HFF-Myc (cell line): Measurements from ENCODE around the gene NEDD9.
A peak's percentile ranks its signal among the peaks of the same experiment; 100 is the strongest.

ENCODE experiments used
- DNase-seq: peaks from one replicate; pipeline ENCODE4 v3.0.0-alpha.2; 2011; ENCODE audit warnings: low read depth; ENCODE audit errors: extremely low read depth
- H3K4me3 ChIP-seq: replicated peaks from 2 replicates; pipeline ENCODE4 v1.5.1; 2011; ENCODE audit warnings: low read depth, mild to moderate bottlenecking, control low read depth, low read length
- CTCF ChIP-seq: IDR thresholded peaks from 2 replicates; pipeline ENCODE4 v1.5.1; 2012; ENCODE audit warnings: mild to moderate bottlenecking, low read depth, low read length, control low read depth; ENCODE audit errors: missing control alignments

NEDD9 gene

GRCh38 chr6:11146117-11146826 lies 86.2 kb downstream of the NEDD9 start:
- no peak for TF ChIP-seq CTCF
- H3K4me3 ChIP-seq, result no peak overlapping the region
- no peak for DNase-seq

DNA sequence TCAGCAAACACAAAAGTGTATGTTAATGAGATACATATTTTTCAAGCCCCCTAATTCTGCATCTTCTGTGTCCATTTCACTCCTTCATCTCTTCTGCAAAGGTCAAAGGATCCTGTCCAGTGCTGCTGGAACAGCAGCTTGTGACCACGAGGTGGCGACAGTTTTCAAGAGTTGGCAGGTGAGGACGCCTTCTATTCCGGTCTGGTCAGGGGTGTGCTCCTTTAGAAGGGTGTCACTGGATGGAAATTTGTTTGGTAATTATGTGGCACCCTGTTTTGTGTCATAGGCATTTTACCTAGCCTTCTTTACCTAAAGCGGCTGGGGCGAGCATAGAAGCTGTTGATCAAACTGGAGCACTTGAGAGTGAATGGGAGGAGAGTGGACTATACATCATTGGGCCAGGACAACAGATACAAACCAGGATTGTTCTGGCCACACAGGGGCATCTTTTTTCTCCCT lies 88.0 kb downstream of the NEDD9 start:
- peak; percentile 93 for TF ChIP-seq CTCF
- H3K4me3 ChIP-seq, result no peak overlapping the region
- DNase-seq, result peak; percentile 52

- H3K4me3 ChIP-seq, result no peak overlapping the region
- peak; percentile 67 for DNase-seq
- TF ChIP-seq CTCF, result no peak
Measured at GRCh38 chr6:11143394-11144371, 88.8 kb downstream of the NEDD9 start.

GRCh38 chr6:11142296-11143027 lies 90.0 kb downstream of the NEDD9 start:
- TF ChIP-seq CTCF, result no peak
- DNase-seq, result no peak

DNA sequence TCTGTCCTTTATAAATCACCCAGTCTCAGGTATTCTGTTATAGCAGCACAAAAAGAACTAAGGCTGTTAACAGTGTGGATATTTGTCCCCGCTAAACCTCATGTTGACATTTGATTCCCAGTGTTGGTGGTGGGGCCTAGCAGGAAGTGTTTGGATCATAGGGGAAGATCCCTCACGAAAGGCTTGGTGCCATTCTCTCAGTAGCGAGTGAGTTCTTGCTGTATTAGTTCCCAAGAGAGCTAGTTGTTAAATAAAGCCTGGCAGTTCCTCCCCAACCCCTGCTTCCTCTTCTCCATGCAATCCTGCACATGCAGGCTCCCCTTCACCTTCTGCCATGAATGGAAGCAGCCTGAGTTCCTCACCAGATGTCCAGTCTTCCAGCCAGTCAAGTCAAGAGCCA lies 91.2 kb downstream of the NEDD9 start:
- DNase-seq, result no peak
- no peak overlapping the region for H3K4me3 ChIP-seq
- TF ChIP-seq CTCF, result no peak

More at GRCh38 chr6:11142296-11143027, 90.0 kb downstream of the NEDD9 start:
- no peak overlapping the region for H3K4me3 ChIP-seq

- no peak overlapping the region for H3K4me3 ChIP-seq
- DNase-seq, result peak; percentile 27
- no peak for TF ChIP-seq CTCF
Measured at GRCh38 chr6:11140056-11140455, 92.4 kb downstream of the NEDD9 start.
